Measurements from ENCODE around the gene PCBP3. TPM values are rescaled to one million over a fixed set of nuclear protein-coding genes. Genes with fewer than 3 reads are reported as not detected.

PCBP3 gene
- polyA plus RNA-seq, 1 experiment = 1.6 TPM

DNA sequence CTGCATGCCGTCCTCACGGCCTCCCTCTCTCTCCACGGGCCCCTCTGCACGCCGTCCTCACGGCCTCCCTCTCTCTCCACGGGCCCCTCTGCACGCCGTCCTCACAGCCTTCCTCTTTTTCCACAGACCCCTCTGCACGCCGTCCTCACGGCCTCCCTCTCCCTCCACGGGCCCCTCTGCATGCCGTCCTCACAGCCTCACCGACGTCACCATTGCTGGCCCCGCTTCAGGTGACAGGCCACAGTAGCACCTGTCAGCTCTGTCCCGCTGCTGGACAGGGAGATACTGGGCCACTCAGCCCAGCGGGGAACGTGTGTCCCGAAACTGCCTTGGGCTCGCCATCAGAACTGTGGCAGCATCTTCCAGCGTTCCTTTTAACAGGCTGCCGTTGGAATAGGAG is 255.3 kb downstream of the PCBP3 start:
- DNase-seq (ENCODE audit: low read depth, low spot score) = no peak
- ChIA-PET CTCF (no interaction called here), POLR2A (no interaction called here)
- no peak for TF ChIP-seq CTCF (IDR thresholded peaks at IDR 0.05; ENCODE audit: low read depth, low read length)
- H3K9me3 ChIP-seq (ENCODE audit: control insufficient read depth, insufficient read depth, low read length) = peaks cover 4% of the 10 kb centered on the region; the same call in 1 of the 2 replicates
- no peak overlapping the region for H3K4me3 ChIP-seq (ENCODE audit: low read depth, low read length)
- H3K27me3 ChIP-seq (ENCODE audit: control insufficient read depth, insufficient read depth, low read length) = peaks cover 3% of the 10 kb centered on the region
- H3K27ac ChIP-seq (ENCODE audit: low read depth, low read length) = no peak overlapping the region

GRCh38 chr21:45899317-45900033 is 255.9 kb downstream of the PCBP3 start:
- POLR2A ChIA-PET = no interaction called here
- Histone ChIP-seq H3K9me3 (ENCODE audit: control insufficient read depth, insufficient read depth, low read length) (peaks cover 4% of the 10 kb centered on the region; the same call in 1 of the 2 replicates), H3K27me3 (ENCODE audit: control insufficient read depth, insufficient read depth, low read length) (peaks cover 3% of the 10 kb centered on the region), H3K4me3 (ENCODE audit: low read depth, low read length) (no peak overlapping the region), H3K27ac (ENCODE audit: low read depth, low read length) (no peak overlapping the region)
- no peak for TF ChIP-seq CTCF (IDR thresholded peaks at IDR 0.05; ENCODE audit: low read depth, low read length)
- no peak for DNase-seq (ENCODE audit: low read depth, low spot score)
- CTCF ChIA-PET = no interaction called here

- H3K27ac ChIP-seq (ENCODE audit: low read depth, low read length) = no peak overlapping the region
- no peak for TF ChIP-seq CTCF (IDR thresholded peaks at IDR 0.05; ENCODE audit: low read depth, low read length)
- H3K27me3 ChIP-seq (ENCODE audit: control insufficient read depth, insufficient read depth, low read length) = peaks cover 3% of the 10 kb centered on the region
- DNase-seq (ENCODE audit: low read depth, low spot score) = no peak
- CTCF ChIA-PET = no interaction called here
- H3K9me3 ChIP-seq (ENCODE audit: control insufficient read depth, insufficient read depth, low read length) = peaks cover 4% of the 10 kb centered on the region; the same call in 1 of the 2 replicates
- no peak overlapping the region for H3K4me3 ChIP-seq (ENCODE audit: low read depth, low read length)
- POLR2A ChIA-PET = no interaction called here
Observed at GRCh38 chr21:45900034-45900868, 256.7 kb downstream of the PCBP3 start.

DNA sequence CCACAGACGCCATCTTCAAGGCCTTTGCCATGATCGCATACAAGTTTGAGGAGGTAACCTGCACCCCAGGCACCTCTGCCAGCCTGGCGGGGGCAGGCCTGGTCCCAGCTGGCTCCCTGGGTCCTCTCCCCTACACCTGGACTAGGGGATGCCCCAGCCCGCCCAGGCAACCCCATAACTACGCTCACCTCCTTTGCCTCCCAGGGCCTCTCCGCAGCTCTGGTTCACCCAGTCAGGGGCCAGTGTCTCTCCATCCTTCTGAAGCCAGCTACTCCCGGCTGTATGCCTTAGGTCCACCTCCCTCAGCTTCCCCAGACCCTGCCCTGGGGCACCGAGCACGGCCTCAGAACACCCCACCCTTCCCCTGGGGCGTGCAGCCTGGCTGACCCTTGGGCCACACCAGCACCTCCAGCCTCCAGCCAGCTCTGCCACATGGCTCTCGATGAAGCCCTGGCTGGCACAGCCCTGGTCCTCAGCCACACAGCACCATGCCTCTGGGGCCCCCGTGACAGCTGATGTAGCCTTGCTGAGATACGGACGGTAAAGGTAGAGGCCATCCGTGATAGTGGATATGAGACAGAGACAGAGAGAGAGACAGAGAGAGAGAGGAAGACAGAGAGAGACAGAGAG is 257.7 kb downstream of the PCBP3 start:
- CTCF ChIA-PET = no interaction called here

More for the DNA sequence above, 257.7 kb downstream of the PCBP3 start:
- Histone ChIP-seq H3K27me3 (ENCODE audit: control insufficient read depth, insufficient read depth, low read length) (peaks cover 3% of the 10 kb centered on the region), H3K27ac (ENCODE audit: low read depth, low read length) (no peak overlapping the region), H3K4me3 (ENCODE audit: low read depth, low read length) (no peak overlapping the region), H3K9me3 (ENCODE audit: control insufficient read depth, insufficient read depth, low read length) (peaks cover 4% of the 10 kb centered on the region; the same call in 1 of the 2 replicates)
- TF ChIP-seq CTCF (IDR thresholded peaks at IDR 0.05; ENCODE audit: low read depth, low read length) = no peak
- POLR2A ChIA-PET = no interaction called here
- DNase-seq (ENCODE audit: low read depth, low spot score) = no peak
